Lower lobe of right lung (tissue), 2 donors: Measurements from ENCODE around the gene TNC. TPM values are rescaled to one million over a fixed set of nuclear protein-coding genes. Genes with fewer than 3 reads are reported as not detected.

ENCODE experiments used
- ATAC-seq, 2 donors: fragments of 200-7000 bp; cut with Tn5 transposase; one replicate each; pipeline ENCODE4 v1.9.1; 2020 to 2022; ENCODE audit warnings: mild to moderate bottlenecking in 2 of 2, moderate library complexity in 2 of 2
- DNase-seq: peaks from one replicate; pipeline ENCODE4 v3.0.0-alpha.2; 2020
- H3K27ac ChIP-seq: fragments of 200-600 bp; one replicate; pipeline ENCODE4 v1.8.0; 2022
- H3K27me3 ChIP-seq: fragments of 200-600 bp; one replicate; pipeline ENCODE4 v1.8.0; 2022; ENCODE audit warnings: low read depth
- H3K36me3 ChIP-seq: fragments of 200-600 bp; one replicate; pipeline ENCODE4 v1.8.0; 2022; ENCODE audit warnings: mild to moderate bottlenecking
- H3K4me1 ChIP-seq: fragments of 200-600 bp; one replicate; pipeline ENCODE4 v1.8.0; 2022
- H3K4me3 ChIP-seq: fragments of 200-600 bp; one replicate; pipeline ENCODE4 v1.8.0; 2022; ENCODE audit warnings: mild to moderate bottlenecking
- H3K9me3 ChIP-seq: fragments of 200-600 bp; one replicate; pipeline ENCODE4 v1.8.0; 2022
- intact Hi-C: fragments of 100-400 bp; cut with DNase I; formaldehyde crosslinking; loops from one replicate; pipeline ENCODE4 v1.11.0; 2022
- total RNA-seq: library from RNA; stranded (reverse); fragmentation: NEBNext Ultra II Directional; extraction: Animal tissue kit (Norgen Biotek cat#: 25700); gene quantifications from one replicate; pipeline ENCODE4 v1.2.1, GENCODE V29; 2021
- TF ChIP-seq, protein P1 (sequence below): fragments of 200-600 bp; IDR thresholded peaks from one replicate; pipeline ENCODE4 v1.8.0; 2022; ENCODE audit warnings: antibody characterized with exemption, mild to moderate bottlenecking
- donor health status: DM: no; HTN: yes; CAD: no; lungs with severe emphysema.

Gene TNC
- total RNA-seq, 1 donor from 2014 or later = 18.5 TPM

- ATAC-seq (no peak), DNase-seq (no peak)
- Histone ChIP-seq H3K9me3 (no peaks in the 10 kb centered on the region), H3K4me3 (no peak overlapping the region), H3K36me3 (no peaks in the 10 kb centered on the region), H3K27me3 (no peaks in the 10 kb centered on the region), H3K27ac (no peak overlapping the region), H3K4me1 (no peaks in the 10 kb centered on the region)
- TF ChIP-seq, protein P1, sequence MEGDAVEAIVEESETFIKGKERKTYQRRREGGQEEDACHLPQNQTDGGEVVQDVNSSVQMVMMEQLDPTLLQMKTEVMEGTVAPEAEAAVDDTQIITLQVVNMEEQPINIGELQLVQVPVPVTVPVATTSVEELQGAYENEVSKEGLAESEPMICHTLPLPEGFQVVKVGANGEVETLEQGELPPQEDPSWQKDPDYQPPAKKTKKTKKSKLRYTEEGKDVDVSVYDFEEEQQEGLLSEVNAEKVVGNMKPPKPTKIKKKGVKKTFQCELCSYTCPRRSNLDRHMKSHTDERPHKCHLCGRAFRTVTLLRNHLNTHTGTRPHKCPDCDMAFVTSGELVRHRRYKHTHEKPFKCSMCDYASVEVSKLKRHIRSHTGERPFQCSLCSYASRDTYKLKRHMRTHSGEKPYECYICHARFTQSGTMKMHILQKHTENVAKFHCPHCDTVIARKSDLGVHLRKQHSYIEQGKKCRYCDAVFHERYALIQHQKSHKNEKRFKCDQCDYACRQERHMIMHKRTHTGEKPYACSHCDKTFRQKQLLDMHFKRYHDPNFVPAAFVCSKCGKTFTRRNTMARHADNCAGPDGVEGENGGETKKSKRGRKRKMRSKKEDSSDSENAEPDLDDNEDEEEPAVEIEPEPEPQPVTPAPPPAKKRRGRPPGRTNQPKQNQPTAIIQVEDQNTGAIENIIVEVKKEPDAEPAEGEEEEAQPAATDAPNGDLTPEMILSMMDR = no peak
- intact Hi-C loops = no loop called here
These were observed 92.9 kb downstream of the TNC start for GRCh38 chr9:115024925-115025535.

- ATAC-seq = no peak
- intact Hi-C loops = no loop called here
- H3K27me3 ChIP-seq = no peaks in the 10 kb centered on the region
- TF ChIP-seq, protein P1 = no peak
- no peak for DNase-seq
- H3K9me3 ChIP-seq = no peaks in the 10 kb centered on the region
- no peak overlapping the region for H3K4me3 ChIP-seq
- no peaks in the 10 kb centered on the region for H3K36me3 ChIP-seq
- no peaks in the 10 kb centered on the region for H3K4me1 ChIP-seq
- no peak overlapping the region for H3K27ac ChIP-seq
These were observed 95.1 kb downstream of the TNC start for GRCh38 chr9:115022760-115023434.

- TF ChIP-seq, protein P1 = no peak
- Histone ChIP-seq H3K4me3 (no peak overlapping the region), H3K27me3 (no peaks in the 10 kb centered on the region), H3K9me3 (no peaks in the 10 kb centered on the region), H3K27ac (peak overlapping the region; percentile 48), H3K36me3 (no peaks in the 10 kb centered on the region), H3K4me1 (no peaks in the 10 kb centered on the region)
- DNase-seq (no peak), ATAC-seq (peak in 1 of 2 donors; percentile 14)
- intact Hi-C loops = loop anchor here (10.0 kb wide), 1 partner anchor 506 kb away; no protein-coding TSS in a partner anchor
These were observed 99.2 kb downstream of the TNC start for GRCh38 chr9:115018547-115019435.

DNA sequence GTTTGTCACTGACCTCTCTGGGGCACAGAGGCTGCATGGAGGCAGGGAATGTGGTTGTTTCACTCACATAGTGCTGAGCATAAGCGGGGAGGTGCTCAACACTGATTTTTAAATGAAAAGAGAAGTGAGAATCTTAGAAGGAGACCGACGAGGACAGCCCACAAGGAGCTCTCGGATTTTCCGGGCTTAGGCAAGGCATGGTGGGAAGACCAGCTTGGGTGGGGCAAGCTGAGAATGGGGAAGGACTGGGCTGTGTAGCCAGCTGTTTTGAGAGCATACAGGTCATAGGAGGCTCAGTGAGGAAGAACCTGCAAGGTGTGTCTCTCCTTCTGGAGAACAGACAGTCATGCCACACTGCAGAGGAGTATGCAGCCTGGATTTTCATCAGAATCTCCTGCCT, 101.6 kb downstream of the TNC start:
- TF ChIP-seq, protein P1 = no peak
- intact Hi-C loops = loop anchor here (10.0 kb wide), 1 partner anchor 508 kb away; no protein-coding TSS in a partner anchor
- Histone ChIP-seq H3K36me3 (no peaks in the 10 kb centered on the region), H3K9me3 (no peaks in the 10 kb centered on the region), H3K27ac (no peak overlapping the region), H3K27me3 (no peaks in the 10 kb centered on the region), H3K4me3 (no peak overlapping the region), H3K4me1 (no peaks in the 10 kb centered on the region)
- no peak for DNase-seq
- ATAC-seq = peak; percentile 21 to 26

DNA sequence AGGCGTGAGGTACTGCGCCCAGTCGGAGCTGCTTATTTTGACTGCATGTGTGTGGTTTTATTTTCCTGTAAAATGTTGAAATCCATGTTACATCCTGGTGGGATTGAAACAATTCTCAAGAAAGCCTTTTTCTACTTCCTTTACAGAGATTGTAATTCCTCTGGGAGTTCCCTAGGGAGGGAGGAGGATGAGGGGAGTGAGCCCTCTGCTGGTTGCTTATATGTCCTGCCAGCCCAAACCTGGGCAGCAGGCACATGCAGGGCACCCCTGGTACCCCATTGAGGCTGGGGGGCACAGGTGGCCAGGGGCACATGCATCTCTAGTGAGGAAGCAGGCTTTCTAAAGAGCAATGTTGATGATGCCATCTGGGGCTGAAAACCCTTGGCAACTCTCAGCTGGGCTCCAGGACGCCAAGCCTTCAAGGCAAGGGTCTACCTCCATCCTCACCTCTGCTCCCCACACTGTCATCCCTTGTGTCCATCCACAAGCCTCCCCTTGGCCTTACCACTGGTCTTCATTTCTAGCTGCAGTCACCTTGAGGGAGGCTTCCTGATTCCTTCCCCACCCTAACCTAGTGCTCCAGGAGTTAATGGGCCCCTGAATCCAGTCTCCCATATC, 102.8 kb downstream of the TNC start:
- intact Hi-C loops = loop anchor here (10.0 kb wide), 1 partner anchor 510 kb away; no protein-coding TSS in a partner anchor
- H3K36me3 ChIP-seq = no peaks in the 10 kb centered on the region
- no peak overlapping the region for H3K27ac ChIP-seq
- ATAC-seq = peak; percentile 56 to 70
- DNase-seq = no peak
- H3K4me3 ChIP-seq = no peak overlapping the region
- no peaks in the 10 kb centered on the region for H3K9me3 ChIP-seq
- H3K27me3 ChIP-seq = no peaks in the 10 kb centered on the region
- TF ChIP-seq, protein P1 = peak; percentile 47
- H3K4me1 ChIP-seq = no peaks in the 10 kb centered on the region
